PC-3 (cell line): ENCODE measurements around the gene SIVA1. TPM values are rescaled to one million over a fixed set of nuclear protein-coding genes. Genes with fewer than 3 reads are reported as not detected.

Source experiments
- ATAC-seq: fragments of 200-7000 bp; cut with Tn5 transposase; 2 replicates; pipeline ENCODE4 v1.9.1; 2020; ENCODE audit warnings: mild to moderate bottlenecking, moderate library complexity
- BruUV-seq: library from RNA; stranded (reverse); fragments of 400-500 nt; replicated peaks from 2 replicates; lab custom pipeline; 2021; lab: Mats Ljungman, UMichigan
- CTCF ChIA-PET: fragments of 300-600 bp; sonication (Branson Sonifier 250); formaldehyde crosslinking; loops from one replicate; lab custom pipeline; 2022; ENCODE audit warnings: antibody characterized with exemption; lab: Charles Lee
- POLR2A ChIA-PET: fragments of 300-600 bp; sonication (Branson Sonifier 250); formaldehyde crosslinking; loops from one replicate; lab custom pipeline; 2022; ENCODE audit warnings: antibody characterized with exemption; ENCODE audit not compliant: unreplicated experiment; lab: Charles Lee
- DNase-seq: peaks from one replicate; pipeline ENCODE4 v3.0.0-alpha.2; 2015
- H2AFZ ChIP-seq: fragments of 300-600 bp; sonication (generic); 2 replicates; pipeline ENCODE4 v1.6.0; 2016; ENCODE audit warnings: antibody characterized with exemption, low read length
- H3F3A ChIP-seq: fragments of 300-600 bp; sonication (generic); one replicate; pipeline ENCODE4 v1.6.0; 2017; ENCODE audit warnings: antibody characterized with exemption, low read length, control low read depth, mild to moderate bottlenecking; ENCODE audit not compliant: unreplicated experiment
- H3K27ac ChIP-seq: fragments of 300-600 bp; sonication (generic); 2 replicates; pipeline ENCODE4 v1.5.1; 2016; ENCODE audit warnings: mild to moderate bottlenecking, low read length
- H3K27me3 ChIP-seq: fragments of 300-600 bp; sonication (generic); 2 replicates; pipeline ENCODE4 v1.6.1; 2016; ENCODE audit warnings: low read length, mixed read lengths
- H3K36me3 ChIP-seq: fragments of 300-600 bp; sonication (generic); 2 replicates; pipeline ENCODE4 v1.6.1; 2016; ENCODE audit warnings: low read depth, mixed run types, low read length, mixed read lengths
- H3K4me1 ChIP-seq: fragments of 300-600 bp; sonication (generic); 2 replicates; pipeline ENCODE4 v1.5.1; 2016; ENCODE audit warnings: low read length; ENCODE audit not compliant: insufficient read depth
- H3K4me2 ChIP-seq: fragments of 300-600 bp; sonication (generic); 2 replicates; pipeline ENCODE4 v1.6.0; 2016; ENCODE audit warnings: low read length
- H3K4me3 ChIP-seq: fragments of 300-600 bp; sonication (generic); 2 replicates; pipeline ENCODE4 v1.5.1; 2016; ENCODE audit warnings: mild to moderate bottlenecking, low read length, mixed read lengths
- H3K79me2 ChIP-seq: fragments of 300-600 bp; sonication (generic); 2 replicates; pipeline ENCODE4 v1.6.1; 2017; ENCODE audit warnings: low read length, mixed read lengths
- H3K9ac ChIP-seq: fragments of 300-600 bp; sonication (generic); 2 replicates; pipeline ENCODE4 v1.6.0; 2016; ENCODE audit warnings: mild to moderate bottlenecking, low read length
- H3K9me2 ChIP-seq: fragments of 300-600 bp; sonication (generic); replicated peaks from 2 replicates; pipeline ENCODE4 v1.6.1; 2016; ENCODE audit warnings: mixed run types, low read length, mixed read lengths
- H3K9me3 ChIP-seq: fragments of 300-600 bp; sonication (generic); 2 replicates; pipeline ENCODE4 v1.6.1; 2016; ENCODE audit warnings: low read length, mixed read lengths
- H4K20me1 ChIP-seq: fragments of 300-600 bp; sonication (generic); 2 replicates; pipeline ENCODE4 v1.6.1; 2016; ENCODE audit warnings: low read length, mixed read lengths
- EZH2 ChIP-seq: fragments of 300-600 bp; sonication (generic); IDR thresholded peaks from one replicate; pipeline ENCODE4 v1.6.1; 2017; ENCODE audit warnings: antibody characterized with exemption, mild to moderate bottlenecking, low read length; ENCODE audit not compliant: unreplicated experiment
- EZH2phosphoT487 ChIP-seq: fragments of 300-600 bp; sonication (generic); IDR thresholded peaks from 2 replicates; pipeline ENCODE4 v1.6.1; 2018; ENCODE audit warnings: mild to moderate bottlenecking, antibody characterized with exemption, low read length, borderline replicate concordance
- intact Hi-C: fragments of 100-400 bp; cut with micrococcal nuclease; formaldehyde crosslinking; loops from 2 replicates; pipeline ENCODE4 v1.9.0; 2023
- total RNA-seq: library from RNA; depleted of rRNA; stranded (reverse); fragments of >200 nt; gene quantifications from 2 replicates; pipeline ENCODE4 v1.2.3, GENCODE V29; 2014
- TF ChIP-seq, protein P1 (sequence below): fragments of 300-600 bp; sonication (generic); conservative IDR thresholded peaks from 2 replicates; pipeline ENCODE4 v1.5.1; 2017; ENCODE audit warnings: antibody characterized with exemption, low read depth, mild to moderate bottlenecking, low read length

The SIVA1 gene
- total RNA-seq, 1 experiment from 2014 or later: 375 TPM

DNA sequence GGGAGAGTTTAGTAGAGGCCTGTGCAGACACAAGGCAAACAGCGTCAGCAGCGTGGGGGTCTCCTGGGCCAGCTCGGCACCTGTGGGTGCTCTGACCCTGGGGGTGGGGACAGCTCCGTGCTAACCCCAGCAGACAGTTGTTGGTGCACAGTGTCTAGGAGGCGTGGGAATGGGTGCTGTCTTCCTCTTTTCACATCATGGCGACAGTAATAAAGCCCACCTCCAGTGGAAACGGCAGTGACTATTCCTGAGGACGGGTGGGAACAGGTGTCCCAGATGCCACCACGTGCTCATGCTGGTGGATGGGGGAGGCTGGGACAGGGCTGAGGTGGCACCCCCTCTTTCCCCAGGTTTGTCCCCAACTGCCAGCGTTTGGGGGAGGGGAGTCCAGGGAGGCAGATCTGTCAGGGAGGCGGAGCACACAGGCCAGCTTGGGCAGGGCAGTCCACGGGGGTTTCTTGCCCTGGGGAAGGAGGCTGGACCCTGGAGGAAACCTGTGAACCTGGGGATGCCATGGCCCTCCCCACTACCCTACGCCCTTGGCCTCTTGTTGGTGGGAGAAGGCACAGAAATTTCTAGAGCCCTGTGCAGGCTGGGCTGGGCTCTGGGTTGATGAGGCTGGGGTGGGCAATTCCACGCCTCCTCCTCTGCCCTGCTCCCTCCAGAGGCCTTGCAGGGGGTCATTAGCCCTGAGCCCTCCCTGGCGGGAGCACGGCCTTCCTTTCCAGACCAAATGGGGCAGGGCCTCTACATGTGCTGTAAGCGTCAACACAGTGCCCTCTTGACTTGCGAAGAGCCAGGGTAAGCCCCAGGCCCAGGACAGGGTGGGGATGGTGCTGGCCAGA lies 51.8 kb downstream of the SIVA1 start:
- ATAC-seq: no peak
- Histone ChIP-seq H3K79me2 (peaks cover 18% of the 10 kb centered on the region), H2AFZ (no peak overlapping the region), H3K9ac (no peak overlapping the region), H3K36me3 (no peaks in the 10 kb centered on the region), H3F3A (no peaks in the 10 kb centered on the region), H4K20me1 (0 out of 2 replicates have a peak, but pooled peaks cover 4% of the 10 kb centered on the region), H3K27ac (no peak overlapping the region), H3K9me3 (no peaks in the 10 kb centered on the region), H3K27me3 (no peaks in the 10 kb centered on the region), H3K4me3 (no peak overlapping the region), H3K9me2 (no peaks in the 10 kb centered on the region), H3K4me2 (no peak overlapping the region), H3K4me1 (peaks cover 38% of the 10 kb centered on the region)
- no peak for DNase-seq
- no TSS peak for BruUV-seq
- intact Hi-C loops: no loop called here
- TF ChIP-seq EZH2 (no peak), EZH2phosphoT487 (no peak)
- CTCF ChIA-PET: no interaction called here
- POLR2A ChIA-PET: no interaction called here

DNA sequence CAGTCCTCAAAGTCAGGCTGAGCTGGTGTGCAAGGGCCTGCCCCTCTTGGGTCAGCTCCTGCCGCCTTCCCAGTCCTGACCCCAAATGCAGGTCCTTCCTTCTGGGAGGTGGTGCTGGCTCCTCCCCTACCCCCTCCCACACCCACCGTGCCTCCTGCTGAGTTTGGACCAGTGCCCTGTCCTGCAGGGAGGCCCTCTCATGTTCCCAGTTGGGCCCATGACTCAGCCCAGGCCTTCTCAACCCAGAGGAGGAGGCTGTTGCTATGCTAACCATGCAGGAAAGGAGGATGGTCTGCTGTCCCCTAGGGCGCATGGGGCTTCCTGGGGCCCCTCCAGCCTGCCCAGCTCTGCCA lies 52.4 kb downstream of the SIVA1 start:
- Histone ChIP-seq H3K9ac (no peak overlapping the region), H3K9me3 (no peaks in the 10 kb centered on the region), H3K4me2 (no peak overlapping the region), H3K79me2 (peaks cover 18% of the 10 kb centered on the region), H3K4me3 (no peak overlapping the region), H2AFZ (no peak overlapping the region), H3K27me3 (no peaks in the 10 kb centered on the region), H3K36me3 (no peaks in the 10 kb centered on the region), H4K20me1 (0 out of 2 replicates have a peak, but pooled peaks cover 4% of the 10 kb centered on the region), H3K27ac (no peak overlapping the region), H3F3A (no peaks in the 10 kb centered on the region), H3K4me1 (peaks cover 34% of the 10 kb centered on the region), H3K9me2 (no peaks in the 10 kb centered on the region)
- peak; percentile 77 for DNase-seq
- peak; percentile 57 for ATAC-seq
- POLR2A ChIA-PET: no interaction called here
- intact Hi-C loops: no loop called here
- TF ChIP-seq, protein P1, sequence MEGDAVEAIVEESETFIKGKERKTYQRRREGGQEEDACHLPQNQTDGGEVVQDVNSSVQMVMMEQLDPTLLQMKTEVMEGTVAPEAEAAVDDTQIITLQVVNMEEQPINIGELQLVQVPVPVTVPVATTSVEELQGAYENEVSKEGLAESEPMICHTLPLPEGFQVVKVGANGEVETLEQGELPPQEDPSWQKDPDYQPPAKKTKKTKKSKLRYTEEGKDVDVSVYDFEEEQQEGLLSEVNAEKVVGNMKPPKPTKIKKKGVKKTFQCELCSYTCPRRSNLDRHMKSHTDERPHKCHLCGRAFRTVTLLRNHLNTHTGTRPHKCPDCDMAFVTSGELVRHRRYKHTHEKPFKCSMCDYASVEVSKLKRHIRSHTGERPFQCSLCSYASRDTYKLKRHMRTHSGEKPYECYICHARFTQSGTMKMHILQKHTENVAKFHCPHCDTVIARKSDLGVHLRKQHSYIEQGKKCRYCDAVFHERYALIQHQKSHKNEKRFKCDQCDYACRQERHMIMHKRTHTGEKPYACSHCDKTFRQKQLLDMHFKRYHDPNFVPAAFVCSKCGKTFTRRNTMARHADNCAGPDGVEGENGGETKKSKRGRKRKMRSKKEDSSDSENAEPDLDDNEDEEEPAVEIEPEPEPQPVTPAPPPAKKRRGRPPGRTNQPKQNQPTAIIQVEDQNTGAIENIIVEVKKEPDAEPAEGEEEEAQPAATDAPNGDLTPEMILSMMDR: no peak
- TF ChIP-seq EZH2phosphoT487 (no peak), EZH2 (no peak)
- no TSS peak for BruUV-seq
- CTCF ChIA-PET: no interaction called here

DNA sequence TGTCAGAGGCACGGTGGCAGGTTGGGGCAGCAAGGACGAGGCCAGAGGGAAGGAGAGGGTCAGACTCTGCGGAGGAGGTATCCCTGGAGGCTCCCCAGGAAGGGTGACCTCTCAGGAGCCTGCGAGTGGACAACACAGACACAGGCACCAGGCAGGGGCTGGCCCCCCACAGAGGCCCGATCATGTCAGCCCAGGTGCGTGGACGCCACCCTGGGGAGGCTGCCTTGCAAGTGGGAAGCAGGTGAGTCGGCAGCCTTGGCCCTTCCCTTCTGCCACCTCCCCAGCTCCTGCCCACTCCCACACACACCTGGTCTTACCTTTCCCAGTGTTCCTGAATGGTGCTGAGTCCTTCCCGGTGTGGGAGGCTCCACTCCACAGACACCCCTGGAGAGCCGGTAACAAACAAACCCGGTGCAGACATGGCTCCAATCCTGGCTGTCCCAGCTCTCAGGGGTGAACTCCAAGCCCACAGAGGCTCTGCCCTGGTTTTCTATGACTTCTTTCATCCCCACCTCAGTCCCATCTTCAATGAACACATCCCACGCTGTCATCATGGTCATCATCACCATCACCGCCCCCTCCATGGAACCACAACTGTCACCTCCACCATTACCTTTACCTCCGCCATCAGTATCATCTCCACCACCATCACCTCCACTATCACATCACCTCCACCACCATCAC lies 53.1 kb downstream of the SIVA1 start:
- H4K20me1 ChIP-seq: 0 out of 2 replicates have a peak, but pooled peaks cover 4% of the 10 kb centered on the region
- H3K9me2 ChIP-seq: no peaks in the 10 kb centered on the region
- H3K4me3 ChIP-seq: no peak overlapping the region
- no peak overlapping the region for H2AFZ ChIP-seq
- H3K9ac ChIP-seq: no peak overlapping the region
- peaks cover 34% of the 10 kb centered on the region for H3K4me1 ChIP-seq
- peaks cover 18% of the 10 kb centered on the region for H3K79me2 ChIP-seq
- TF ChIP-seq EZH2phosphoT487 (no peak), EZH2 (no peak)
- TF ChIP-seq, protein P1: no peak
- H3K9me3 ChIP-seq: no peaks in the 10 kb centered on the region
- ChIA-PET CTCF (no interaction called here), POLR2A (no interaction called here)
- no peak overlapping the region for H3K4me2 ChIP-seq
- H3K36me3 ChIP-seq: no peaks in the 10 kb centered on the region
- no peaks in the 10 kb centered on the region for H3F3A ChIP-seq
- ATAC-seq (no peak), DNase-seq (no peak)
- BruUV-seq: no TSS peak
- intact Hi-C loops: no loop called here
- no peak overlapping the region for H3K27ac ChIP-seq
- H3K27me3 ChIP-seq: no peaks in the 10 kb centered on the region
